D721Med (cell line): ENCODE data around the gene SAFB.

Experiments used
- DNase-seq: peaks from one replicate; pipeline ENCODE4 v3.0.0; 2011; ENCODE audit warnings: low spot score; ENCODE audit not compliant: insufficient read length
- FAIRE-seq: peaks from 2 replicates; lab custom pipeline; 2011; peaks lifted over from hg19 to GRCh38; lab: Jason Lieb, UNC
- CTCF ChIP-seq: IDR thresholded peaks from 2 replicates; pipeline ENCODE4 v1.5.1; 2012; ENCODE audit warnings: mild to moderate bottlenecking, control low read depth; ENCODE audit not compliant: insufficient read depth; ENCODE audit errors: missing control alignments

SAFB gene

GRCh38 chr19:5648464-5648863 lies 25.6 kb downstream of the SAFB start:
- FAIRE-seq = no peak
- TF ChIP-seq CTCF = no peak

GRCh38 chr19:5651361-5651760 lies 28.5 kb downstream of the SAFB start:
- FAIRE-seq (no peak), DNase-seq (no peak)
- TF ChIP-seq CTCF = no peak

More at GRCh38 chr19:5648464-5648863, 25.6 kb downstream of the SAFB start:
- no peak for DNase-seq

- FAIRE-seq = no peak
- no peak for TF ChIP-seq CTCF
- DNase-seq = no peak
These were observed 29.4 kb downstream of the SAFB start for GRCh38 chr19:5652261-5652660.

DNA sequence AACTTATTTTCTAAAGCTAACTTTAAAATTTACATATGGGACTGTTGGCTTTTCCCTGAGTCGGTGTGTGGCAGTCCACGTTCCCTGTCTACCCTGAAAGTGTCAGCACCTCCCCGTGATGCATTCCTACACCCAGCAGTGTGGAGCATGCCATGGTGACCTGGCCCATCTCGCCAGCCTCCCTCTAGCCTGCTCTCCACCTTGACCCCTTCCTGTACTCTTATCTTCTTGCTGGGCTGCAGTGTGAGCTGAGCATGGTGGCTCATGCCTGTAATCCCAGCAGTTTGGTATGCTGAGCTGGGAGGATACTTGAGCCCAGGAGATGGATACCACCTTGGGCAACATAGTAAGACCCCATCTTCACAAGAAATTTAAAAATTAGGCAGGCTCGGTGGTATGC lies 32.0 kb downstream of the SAFB start:
- DNase-seq = no peak
- no peak for TF ChIP-seq CTCF
- FAIRE-seq = no peak

GRCh38 chr19:5655412-5655811 lies 32.5 kb downstream of the SAFB start:
- DNase-seq (no peak), FAIRE-seq (no peak)
- no peak for TF ChIP-seq CTCF

DNA sequence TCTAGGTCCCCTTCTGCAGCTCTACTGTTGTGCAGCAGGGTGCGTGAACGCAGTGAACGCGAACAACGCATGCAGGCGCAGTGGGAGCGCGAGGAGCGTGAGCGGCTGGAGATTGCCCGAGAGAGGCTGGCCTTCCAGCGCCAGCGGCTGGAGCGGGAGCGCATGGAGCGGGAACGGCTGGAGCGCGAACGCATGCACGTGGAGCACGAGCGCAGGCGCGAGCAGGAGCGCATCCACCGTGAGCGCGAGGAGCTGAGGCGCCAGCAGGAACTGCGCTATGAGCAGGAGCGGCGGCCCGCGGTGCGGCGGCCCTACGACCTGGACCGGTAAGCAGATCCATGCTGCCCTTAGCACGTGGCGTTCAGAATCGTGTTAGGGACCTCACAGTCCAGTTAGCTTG lies 38.6 kb downstream of the SAFB start:
- DNase-seq = no peak
- no peak for TF ChIP-seq CTCF
- FAIRE-seq = no peak

DNA sequence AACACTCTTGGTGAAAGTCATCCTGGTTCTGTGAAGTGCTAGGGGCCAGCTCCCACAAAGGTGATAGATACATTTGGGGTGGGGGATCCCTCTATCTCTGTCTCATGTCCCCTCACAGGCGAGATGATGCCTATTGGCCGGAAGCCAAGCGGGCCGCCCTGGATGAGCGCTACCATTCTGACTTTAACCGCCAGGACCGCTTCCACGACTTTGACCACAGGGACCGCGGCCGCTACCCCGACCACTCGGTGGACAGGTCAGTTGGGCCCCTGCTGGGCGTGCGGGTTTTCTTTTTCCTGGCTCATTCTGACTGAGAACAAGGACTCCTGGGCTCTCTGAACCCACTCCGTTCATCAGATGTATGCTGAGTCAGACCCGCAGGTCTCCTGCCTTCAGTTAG lies 41.0 kb downstream of the SAFB start:
- FAIRE-seq (no peak), DNase-seq (no peak)

More for the DNA sequence above, 41.0 kb downstream of the SAFB start:
- TF ChIP-seq CTCF = no peak
